B cell (primary cell): ENCODE measurements around the gene ZNF600. TPM values are rescaled to one million over a fixed set of nuclear protein-coding genes. Genes with fewer than 3 reads are reported as not detected.

ENCODE experiments used
- ATAC-seq: fragments of 200-7000 bp; cut with Tn5 transposase; one replicate; pipeline ENCODE4 v1.10.0; 2021; ENCODE audit warnings: low read depth, mild to moderate bottlenecking, moderate number of reproducible peaks, moderate library complexity
- CTCF ChIA-PET: fragments of 350-600 bp; sonication (Branson Sonifier 250); formaldehyde crosslinking; loops from one replicate; lab custom pipeline; 2021; ENCODE audit warnings: antibody characterized with exemption, inconsistent platforms; lab: Charles Lee
- POLR2A ChIA-PET: fragments of 350-600 bp; sonication (Branson Sonifier 250); formaldehyde crosslinking; loops from one replicate; lab custom pipeline; 2021; ENCODE audit warnings: antibody characterized with exemption; lab: Charles Lee
- DNase-seq: peaks from one replicate; pipeline ENCODE4 v3.0.0; 2013
- H2AFZ ChIP-seq: 2 replicates; pipeline ENCODE4 v1.6.1; 2012; ENCODE audit warnings: mild to moderate bottlenecking, low read depth, low read length; ENCODE audit not compliant: insufficient read depth, poor library complexity, severe bottlenecking
- H3K27ac ChIP-seq, 2 donors: 1 replicate in 1 of 2; 2 replicates in 1 of 2; pipeline ENCODE4 v1.5.1; 2012 to 2013; ENCODE audit warnings: low read length in 2 of 2, mild to moderate bottlenecking in 2 of 2, moderate library complexity in 1 of 2
- H3K27me3 ChIP-seq, 4 experiments: fragments of 200-600 bp in 1 of 4; sonication (generic) in 1 of 4; replicated peaks in 1 of 4; 1 replicate in 2 of 4; 2 replicates in 2 of 4; pipeline versions ENCODE4 v1.6.1 to v1.7.0; 2013 to 2016; ENCODE audit warnings: low read length in 3 of 4, mild to moderate bottlenecking in 2 of 4, mixed read lengths in 1 of 4, moderate library complexity in 1 of 4; ENCODE audit not compliant: insufficient read depth in 4 of 4, control insufficient read depth in 3 of 4; ENCODE audit errors: control extremely low read depth in 1 of 4
- H3K36me3 ChIP-seq, 2 experiments: replicated peaks in 1 of 2; 1 replicate in 1 of 2; 2 replicates in 1 of 2; pipeline versions ENCODE4 v1.6.1 to v1.7.1; 2013; ENCODE audit warnings: low read length in 1 of 2; ENCODE audit not compliant: insufficient read depth in 2 of 2, control insufficient read depth in 1 of 2; ENCODE audit errors: control extremely low read depth in 1 of 2, extremely low read depth in 1 of 2
- H3K4me1 ChIP-seq, 2 donors: fragments of 200-600 bp in 1 of 2; sonication (generic) in 1 of 2; 1 replicate in 1 of 2; 2 replicates in 1 of 2; pipeline versions ENCODE4 v1.5.1 to v1.6.1; 2013 to 2017; ENCODE audit warnings: low read length in 2 of 2; ENCODE audit not compliant: control insufficient read depth in 2 of 2, insufficient read depth in 2 of 2
- H3K4me2 ChIP-seq: replicated peaks from 2 replicates; pipeline ENCODE3; 2012; ENCODE audit warnings: mild to moderate bottlenecking, low read depth, low read length; ENCODE audit not compliant: poor library complexity, severe bottlenecking
- H3K4me3 ChIP-seq, 5 experiments: fragments of 200-600 bp in 1 of 5; sonication (generic) in 1 of 5; 1 replicate in 3 of 5; 2 replicates in 2 of 5; pipeline versions ENCODE4 v1.5.1 to v1.7.0; 2011 to 2016; ENCODE audit warnings: low read length in 4 of 5, mild to moderate bottlenecking in 4 of 5, low read depth in 2 of 5, control low read depth in 1 of 5, moderate library complexity in 1 of 5; ENCODE audit not compliant: insufficient read depth in 1 of 5; ENCODE audit errors: control extremely low read depth in 1 of 5, extremely low read depth in 1 of 5
- H3K79me2 ChIP-seq: fragments of 200-600 bp; sonication (generic); one replicate; pipeline ENCODE4 v1.6.0; 2016; ENCODE audit warnings: low read length; ENCODE audit not compliant: control insufficient read depth, insufficient read depth
- H3K9ac ChIP-seq: fragments of 200-600 bp; sonication (generic); 2 replicates; pipeline ENCODE4 v1.6.1; 2017; ENCODE audit warnings: mild to moderate bottlenecking, low read length, moderate library complexity
- H3K9me3 ChIP-seq, 3 donors: one replicate each; pipeline versions ENCODE4 v1.6.1 to v1.7.1; 2013; ENCODE audit warnings: low read length in 2 of 3; ENCODE audit not compliant: control insufficient read depth in 2 of 3, insufficient read depth in 1 of 3; ENCODE audit errors: control extremely low read depth in 1 of 3
- H4K20me1 ChIP-seq: 2 replicates; pipeline ENCODE4 v1.6.0; 2012; ENCODE audit warnings: mild to moderate bottlenecking, low read length; ENCODE audit not compliant: insufficient read depth, control insufficient read depth, poor library complexity, severe bottlenecking
- H3K27ac Mint-ChIP-seq: one replicate; pipeline ENCODE4 v1.8.0; 2021; ENCODE audit warnings: mixed read lengths
- H3K27me3 Mint-ChIP-seq: one replicate; pipeline ENCODE4 v1.8.0; 2021; ENCODE audit warnings: mixed read lengths
- H3K4me1 Mint-ChIP-seq: one replicate; pipeline ENCODE4 v1.8.0; 2021; ENCODE audit warnings: mixed read lengths
- H3K4me3 Mint-ChIP-seq: one replicate; pipeline ENCODE4 v1.8.0; 2021; ENCODE audit warnings: mixed read lengths
- H3K9me3 Mint-ChIP-seq: one replicate; pipeline ENCODE4 v1.8.0; 2022; ENCODE audit warnings: mixed read lengths; ENCODE audit not compliant: insufficient read depth
- CTCF ChIP-seq: fragments of 200-600 bp; IDR thresholded peaks from one replicate; pipeline ENCODE4 v1.8.0; 2022; ENCODE audit warnings: antibody characterized with exemption, mild to moderate bottlenecking
- EZH2 ChIP-seq: IDR thresholded peaks from 2 replicates; pipeline ENCODE4 v1.6.1; 2012; ENCODE audit warnings: borderline replicate concordance, low read depth, mild to moderate bottlenecking, moderate library complexity, low read length; ENCODE audit not compliant: insufficient read depth, poor library complexity, severe bottlenecking
- WGBS: methylation state at CpG from one replicate; pipeline ENCODE4 v1.1.5; 2013; ENCODE audit warnings: missing lambda C conversion rate; ENCODE audit not compliant: insufficient coverage; 5-methylcytosine and 5-hydroxymethylcytosine counted together
- intact Hi-C: fragments of 100-400 bp; cut with micrococcal nuclease; formaldehyde crosslinking; loops from one replicate; pipeline ENCODE4 v1.10.0; 2022
- polyA plus RNA-seq: library from polyadenylated mRNA; depleted of rRNA; stranded (reverse); fragments of >200 nt; gene quantifications from 2 replicates; pipeline ENCODE4 v1.2.3, GENCODE V29; 2012
- total RNA-seq, 2 donors: library from RNA; stranded (reverse); fragments of 120-200 nt in 1 of 2; gene quantifications; 1 replicate in 1 of 2; 2 replicates in 1 of 2; pipeline versions ENCODE4 v1.2.3 to v1.2.4, GENCODE V29; 2013 to 2022

Gene ZNF600
- total and polyA plus RNA-seq, 2 donors (not counting 1 experiment from before 2014, with no cell fraction given): 40.6 to 41.7 TPM

- intact Hi-C loops: no loop called here
- ChIA-PET CTCF (no interaction called here), POLR2A (no interaction called here)
- H3K4me1 Mint-ChIP-seq: peaks cover 5% of the 10 kb centered on the region
- Histone ChIP-seq H3K9ac (no peak overlapping the region), H3K27ac (no peak overlapping the region), H2AFZ (no peak overlapping the region), H4K20me1 (no peaks in the 10 kb centered on the region), H3K4me2 (no peak overlapping the region), H3K27me3 (no peaks in the 10 kb centered on the region), H3K9me3 (peaks cover 0 to 25% (median 5%) of the 10 kb centered on the region in 3 donors), H3K36me3 (peaks cover 0 to 42% of the 10 kb centered on the region in 2 experiments), H3K4me1 (no peaks in the 10 kb centered on the region), H3K4me3 (no peak overlapping the region), H3K79me2 (peaks cover 20% of the 10 kb centered on the region)
- H3K4me3 Mint-ChIP-seq: no peak overlapping the region
- WGBS: 96% methylated on average over 24 of the region's 24 CpGs
- ATAC-seq (no peak), DNase-seq (no peak)
- H3K27ac Mint-ChIP-seq: no peak overlapping the region
- H3K9me3 Mint-ChIP-seq: no peaks in the 10 kb centered on the region
- TF ChIP-seq CTCF (no peak), EZH2 (no peak)
- no peaks in the 10 kb centered on the region for H3K27me3 Mint-ChIP-seq
Measured at GRCh38 chr19:52725528-52725961, 61.0 kb downstream of the ZNF600 start.

- DNase-seq (no peak), ATAC-seq (no peak)
- H3K4me2 ChIP-seq: no peak overlapping the region
- H3K4me1 ChIP-seq: no peaks in the 10 kb centered on the region
- H3K27ac ChIP-seq: no peak overlapping the region
- TF ChIP-seq CTCF: no peak
- TF ChIP-seq EZH2: no peak
- H3K36me3 ChIP-seq: peaks cover 0 to 46% of the 10 kb centered on the region in 2 experiments
- no peak overlapping the region for H3K9ac ChIP-seq
- Mint-ChIP-seq H3K27ac (no peak overlapping the region), H3K9me3 (no peaks in the 10 kb centered on the region), H3K4me3 (no peak overlapping the region), H3K27me3 (no peaks in the 10 kb centered on the region), H3K4me1 (peaks cover 5% of the 10 kb centered on the region)
- peaks cover 0 to 30% (median 6%) of the 10 kb centered on the region in 3 donors for H3K9me3 ChIP-seq
- H2AFZ ChIP-seq: no peak overlapping the region
- H3K4me3 ChIP-seq: no peak overlapping the region
- H3K27me3 ChIP-seq: no peaks in the 10 kb centered on the region
- 97% methylated on average over 19 of the region's 23 CpGs for WGBS
- ChIA-PET CTCF (no interaction called here), POLR2A (no interaction called here)
- no peaks in the 10 kb centered on the region for H4K20me1 ChIP-seq
- intact Hi-C loops: no loop called here
- H3K79me2 ChIP-seq: peaks cover 19% of the 10 kb centered on the region
Measured at GRCh38 chr19:52724701-52725514, 61.7 kb downstream of the ZNF600 start.
